ENCODE results near the gene RAP1GAP2. TPM values are rescaled to one million over a fixed set of nuclear protein-coding genes. Genes with fewer than 3 reads are reported as not detected.
A peak's percentile ranks its signal among the peaks of the same experiment; 100 is the strongest.

RAP1GAP2 gene
- total and polyA plus RNA-seq, 2 of the 8 experiments (the other 6 are each of a cell fraction or from before 2014, with no cell fraction given), result 24.0 to 63.8 TPM

GRCh38 chr17:2916461-2916860 lies 120.2 kb downstream of the RAP1GAP2 start:
- H3K79me2 ChIP-seq (ENCODE audit: control insufficient read depth in 1 of 2, insufficient read depth in 2 of 2, low read length in 2 of 2), result peaks cover 0 to 18% of the 10 kb centered on the region in 2 experiments; a peak in 1 of 4 replicates
- 0 out of 2 replicates have a peak overlapping the region, but pooled peaks have one; percentile 5 for H2BK5ac ChIP-seq (ENCODE audit: low read depth, low read length)
- H2BK20ac ChIP-seq (ENCODE audit: low read length), result no peak overlapping the region
- no peak overlapping the region for H4K5ac ChIP-seq (ENCODE audit: insufficient read length, low read depth, low read length)
- no peak overlapping the region for H2BK12ac ChIP-seq (ENCODE audit: low read depth, low read length)
- DNase-seq (ENCODE audit: low read depth in 1 of 2, low spot score in 2 of 2) (no peak), FAIRE-seq (no peak)
- H3K4ac ChIP-seq (replicated peaks; ENCODE audit: insufficient read length, low read depth, low read length), result no peak overlapping the region
- H3K79me1 ChIP-seq (ENCODE audit: low read depth, low read length), result peaks cover 7% of the 10 kb centered on the region
- H4K91ac ChIP-seq (replicated peaks; ENCODE audit: insufficient read length, low read length), result no peak overlapping the region
- TF ChIP-seq CHD2 (IDR thresholded peaks at IDR 0.05; ENCODE audit: low read length) (no peak), BACH1 (IDR thresholded peaks at IDR 0.05; ENCODE audit: low read length) (no peak)
- H3K9ac ChIP-seq (replicated peaks in 1 of 4; ENCODE audit: extremely low read depth in 1 of 4, low read depth in 3 of 4, low read length in 3 of 4), result no peak overlapping the region
- H4K20me1 ChIP-seq (replicated peaks in 1 of 2; ENCODE audit: control insufficient read depth in 1 of 2, insufficient read depth in 2 of 2, low read length in 2 of 2), result peaks cover 0 to 7% of the 10 kb centered on the region in 2 experiments
- 96% methylated on average over 11 of the region's 11 CpGs; no CpG with 5 or more reads in 1 of the 2 experiments for WGBS, 2 experiments (ENCODE audit: extremely low coverage in 1 of 2, insufficient coverage in 1 of 2, insufficient read length in 1 of 2, insufficient replicate concordance in 2 of 2, low coverage in 1 of 2, low lambda C conversion rate in 2 of 2, missing lambda C conversion rate in 1 of 2)
- POLR2A ChIA-PET (ENCODE audit: partially characterized antibody), result interaction anchor here (1.9 kb wide), 1 partner anchor 10 kb away, joined by 6 read pairs; no protein-coding TSS in a partner anchor
- no peak overlapping the region for H4K8ac ChIP-seq (ENCODE audit: extremely low read depth, insufficient read depth, low read length)
- CTCF ChIA-PET (ENCODE audit: partially characterized antibody), result interaction anchor here (0.6 to 3.9 kb wide), 7 partner anchors 14 to 165 kb away, joined by 3 to 18 read pairs (median 5); no protein-coding TSS in a partner anchor
- H3K23ac ChIP-seq (ENCODE audit: insufficient read length), result no peak overlapping the region
- H3K36me3 ChIP-seq (ENCODE audit: control insufficient read depth in 2 of 4, insufficient read depth in 4 of 4, low read length in 3 of 4), result peaks cover 0 to 2% (median 0%) of the 10 kb centered on the region in 4 experiments; a peak in 2 of 8 replicates
- no peak overlapping the region for H3K27ac ChIP-seq (ENCODE audit: low read depth, low read length)
- no peak overlapping the region for H2BK120ac ChIP-seq (replicated peaks; ENCODE audit: low read depth, low read length)
- no peak overlapping the region for H2AFZ ChIP-seq (ENCODE audit: low read length)
- H2AK5ac ChIP-seq (ENCODE audit: low read depth, low read length), result no peak overlapping the region
- no peak overlapping the region for H3K4me3 ChIP-seq (ENCODE audit: extremely low read depth in 1 of 4, insufficient read depth in 2 of 4, low read depth in 3 of 4, low read length in 4 of 4)
- no peak overlapping the region for H3K56ac ChIP-seq (replicated peaks; ENCODE audit: insufficient read length, low read depth, low read length)
- no peak overlapping the region for H3K18ac ChIP-seq (ENCODE audit: extremely low read depth, low read length)
- H3K4me1 ChIP-seq (replicated peaks in 1 of 4; ENCODE audit: control insufficient read depth in 3 of 4, insufficient read depth in 4 of 4, low read length in 3 of 4), result no peaks in the 10 kb centered on the region; a peak in 1 of 7 replicates
- H3K4me2 ChIP-seq (ENCODE audit: insufficient read depth in 1 of 2, low read depth in 2 of 2, low read length in 2 of 2), result no peak overlapping the region
- no peaks in the 10 kb centered on the region for H3K27me3 ChIP-seq (replicated peaks in 1 of 4; ENCODE audit: control insufficient read depth in 3 of 4, extremely low read depth in 1 of 4, insufficient read depth in 3 of 4, low read length in 3 of 4)
- no peaks in the 10 kb centered on the region for H3K23me2 ChIP-seq (ENCODE audit: low read depth, low read length)
- H3K14ac ChIP-seq (ENCODE audit: insufficient read length), result no peak overlapping the region
- no peak overlapping the region for H2BK15ac ChIP-seq (ENCODE audit: low read length)
- H3K9me3 ChIP-seq (ENCODE audit: insufficient read depth in 2 of 2, low read depth in 1 of 2, low read length in 1 of 2), result no peaks in the 10 kb centered on the region
